GF-D8 (cell line): ENCODE measurements around the gene OR7A5.
"Not testable (repeated sequence)": the region's sequence is repeated elsewhere in the genome, so short reads cannot be mapped to it uniquely, and the experiment has no call there.

Experiments used
- DNase-seq: peaks from one replicate; lab custom pipeline; 2025; lab: John Stamatoyannopoulos, UW

Gene OR7A5

GRCh38 chr19:14835011-14835410, at the start of gene OR7A5, which contains the start of gene OR7C1:
TSS of gene OR7A5 (minus strand) at chr19:14835185. CDS start at chr19:14828241, 6,944 bp downstream.
TSS of gene OR7C1 (minus strand) at chr19:14835185. CDS start at chr19:14800136, 35,049 bp downstream.
- DNase-seq, result no peak

GRCh38 chr19:14871619-14872230, 36.7 kb upstream of the OR7A5 start:
- no peak for DNase-seq

GRCh38 chr19:14868497-14868896, 33.5 kb upstream of the OR7A5 start:
- no peak for DNase-seq

- no peak for DNase-seq
Observed at GRCh38 chr19:14848822-14849221, 13.8 kb upstream of the OR7A5 start, which contains the start of gene OR7A10. TSS of gene OR7A10 (minus strand) at chr19:14848922. CDS start at chr19:14841877, 7,045 bp downstream.

GRCh38 chr19:14843578-14843977, 8.6 kb upstream of the OR7A5 start:
- no peak for DNase-seq

- DNase-seq, result no peak
Observed at GRCh38 chr19:14843169-14843568, 8.2 kb upstream of the OR7A5 start.

- DNase-seq, result no peak
Observed at GRCh38 chr19:14840206-14840605, 5.2 kb upstream of the OR7A5 start.

GRCh38 chr19:14837391-14837790, 2.4 kb upstream of the OR7A5 start:
- no peak for DNase-seq

- no peak for DNase-seq
Observed at GRCh38 chr19:14830702-14831101, 4.3 kb downstream of the OR7A5 start.

GRCh38 chr19:14826006-14826405, 9.0 kb downstream of the OR7A5 start:
- no peak for DNase-seq

- DNase-seq, result peak; percentile 8
Observed at GRCh38 chr19:14821937-14822336, 13.0 kb downstream of the OR7A5 start.

GRCh38 chr19:14818588-14818987, 16.4 kb downstream of the OR7A5 start:
- DNase-seq, result no peak

GRCh38 chr19:14817052-14817451, 17.9 kb downstream of the OR7A5 start:
- DNase-seq, result no peak

GRCh38 chr19:14814982-14815652, 19.9 kb downstream of the OR7A5 start:
- DNase-seq, result no peak

GRCh38 chr19:14809272-14810057, 25.5 kb downstream of the OR7A5 start:
- DNase-seq, result no peak

GRCh38 chr19:14804765-14805164, 30.2 kb downstream of the OR7A5 start:
- DNase-seq, result no peak

- DNase-seq, result no peak
Observed at GRCh38 chr19:14798760-14799159, 36.2 kb downstream of the OR7A5 start.

GRCh38 chr19:14796021-14796420, 39.0 kb downstream of the OR7A5 start:
- DNase-seq, result no peak

- no peak for DNase-seq
Observed at GRCh38 chr19:14795078-14795721, 39.8 kb downstream of the OR7A5 start.

GRCh38 chr19:14792250-14792649, 42.7 kb downstream of the OR7A5 start:
- DNase-seq, result not testable (repeated sequence)

GRCh38 chr19:14786421-14786851, 48.5 kb downstream of the OR7A5 start:
- no peak for DNase-seq

GRCh38 chr19:14785102-14785793, 49.7 kb downstream of the OR7A5 start:
- DNase-seq, result peak; percentile 94
